ENCODE results near the gene AFP. TPM values are rescaled to one million over a fixed set of nuclear protein-coding genes. Genes with fewer than 3 reads are reported as not detected.

Gene AFP
- total RNA-seq, 1 experiment from 2014 or later: 1.8 TPM

DNA sequence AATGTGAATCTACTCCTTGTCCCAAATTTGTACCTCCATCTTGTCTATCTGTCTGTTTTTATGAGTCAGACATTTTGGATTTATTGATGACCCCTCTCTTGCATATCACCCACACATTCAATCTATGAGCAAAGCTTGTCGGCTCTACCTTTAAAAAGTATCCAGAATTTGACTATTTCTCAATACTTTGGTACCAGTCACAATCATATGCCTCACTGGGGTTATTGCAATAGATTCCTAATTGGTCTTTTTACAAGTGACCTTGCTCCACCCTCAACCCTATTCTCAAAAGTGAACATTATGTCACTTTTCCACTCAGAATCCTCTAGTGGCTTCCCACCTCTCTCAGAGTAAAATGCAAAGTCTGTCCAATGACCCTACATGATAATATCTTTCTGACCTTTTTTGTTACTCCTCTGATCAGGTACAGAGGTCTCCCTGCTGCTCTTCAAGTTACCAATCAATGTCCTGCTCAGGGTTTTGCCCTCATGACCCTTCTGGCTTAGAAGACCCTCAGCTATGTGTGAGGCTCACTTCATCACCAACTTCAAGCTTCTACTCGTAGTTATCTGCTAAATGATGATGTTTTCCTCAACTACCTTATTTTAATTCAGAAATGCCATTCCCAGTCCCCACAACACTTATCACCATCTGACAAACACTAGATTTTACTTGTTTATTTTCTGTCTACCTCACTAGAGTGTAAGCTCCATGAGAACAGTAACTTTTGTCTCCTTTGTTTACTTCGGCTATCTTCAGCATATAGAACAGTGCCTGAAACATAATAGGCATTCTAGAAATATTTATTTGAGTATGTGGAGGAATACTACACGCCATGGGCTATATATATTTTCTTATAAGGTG lies 22.4 kb downstream of the AFP start:
- DNase-seq (ENCODE audit: low read depth): no peak

DNA sequence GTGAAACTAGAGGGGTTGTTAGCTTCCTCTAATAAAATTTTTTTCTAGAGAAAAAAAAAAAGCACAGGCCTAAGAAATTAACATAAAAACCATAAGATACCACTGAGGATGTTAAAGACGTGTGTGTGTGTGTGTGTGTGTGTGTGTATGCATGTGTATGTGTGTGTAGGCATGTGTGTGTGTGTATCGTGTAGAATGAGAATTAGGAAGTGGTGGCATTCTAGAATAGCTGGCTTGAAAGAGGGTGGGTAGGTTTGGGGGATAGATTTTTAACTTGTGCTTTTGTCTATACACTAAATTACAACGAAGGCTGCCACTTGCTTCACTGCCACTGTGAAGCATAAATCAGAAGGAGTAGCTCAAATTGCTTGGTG lies 23.0 kb downstream of the AFP start:
- DNase-seq (ENCODE audit: low read depth): no peak

DNA sequence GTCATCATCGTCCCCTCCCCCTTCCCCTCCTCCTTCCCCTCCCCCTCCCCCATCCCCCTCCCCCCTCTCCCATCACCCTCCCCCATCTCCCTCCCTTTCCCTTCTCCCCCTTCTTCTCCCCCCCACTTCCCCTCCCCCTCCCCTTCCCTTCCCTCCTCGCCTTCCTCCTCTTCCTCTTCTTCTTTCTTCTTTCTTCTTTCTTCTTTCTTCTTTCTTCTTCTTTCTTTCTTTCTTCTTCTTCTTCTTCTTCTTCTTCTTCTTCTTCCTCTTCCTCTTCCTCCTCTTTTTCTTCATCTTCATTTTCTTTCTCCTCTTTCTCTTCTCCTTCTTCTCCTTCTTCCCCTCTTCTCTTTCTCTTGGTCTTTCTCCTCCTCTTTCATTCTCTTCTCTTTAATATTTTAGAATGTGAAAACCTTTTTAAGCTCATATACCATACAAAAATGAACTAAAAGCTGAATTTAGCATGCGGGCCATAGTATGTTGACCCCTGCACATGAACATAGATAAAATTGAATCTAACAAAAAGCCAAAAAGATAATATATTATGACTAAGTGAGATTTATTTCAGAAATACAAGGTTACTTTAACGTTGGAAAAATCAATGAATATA lies 25.0 kb downstream of the AFP start:
- no peak for DNase-seq (ENCODE audit: low read depth)

DNA sequence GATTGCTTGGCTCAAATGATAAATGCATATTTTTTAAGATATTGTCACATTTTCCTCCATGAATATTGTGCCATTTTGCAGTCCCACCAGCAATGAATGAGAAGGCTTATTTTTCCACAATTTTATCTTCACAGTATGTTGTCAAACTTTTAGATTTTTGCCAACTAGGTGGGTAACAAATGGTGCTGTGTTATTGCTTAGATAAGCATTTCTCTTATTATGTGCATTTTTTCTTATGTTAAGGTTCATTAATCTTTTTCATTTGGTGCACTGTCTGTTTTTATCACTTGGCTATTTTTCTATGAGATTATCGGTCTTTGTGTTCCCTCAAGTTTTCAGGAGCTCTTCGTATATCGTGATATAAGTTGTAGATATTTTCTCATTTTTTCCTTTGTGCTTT lies 32.1 kb downstream of the AFP start:
- DNase-seq (ENCODE audit: low read depth): no peak

DNA sequence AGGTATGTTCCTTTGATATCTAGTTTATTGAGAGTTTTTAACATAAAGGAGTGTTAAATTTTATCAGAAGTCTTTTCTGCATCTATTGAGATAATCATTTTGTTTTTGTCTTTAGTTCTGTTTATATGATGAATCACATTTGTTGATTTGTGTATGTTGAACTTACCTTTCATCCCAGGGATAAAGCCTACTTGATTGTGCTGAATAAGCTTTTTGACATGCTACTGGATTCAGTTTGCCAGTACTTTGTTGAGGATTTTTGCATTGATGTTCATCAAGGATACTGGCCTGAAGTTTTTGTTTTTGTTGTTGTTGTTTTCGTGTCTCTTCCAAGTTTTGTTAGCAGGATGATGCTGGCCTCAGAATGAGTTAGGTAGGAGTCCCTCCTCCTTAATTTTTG lies 34.7 kb downstream of the AFP start:
- DNase-seq (ENCODE audit: low read depth): no peak

DNA sequence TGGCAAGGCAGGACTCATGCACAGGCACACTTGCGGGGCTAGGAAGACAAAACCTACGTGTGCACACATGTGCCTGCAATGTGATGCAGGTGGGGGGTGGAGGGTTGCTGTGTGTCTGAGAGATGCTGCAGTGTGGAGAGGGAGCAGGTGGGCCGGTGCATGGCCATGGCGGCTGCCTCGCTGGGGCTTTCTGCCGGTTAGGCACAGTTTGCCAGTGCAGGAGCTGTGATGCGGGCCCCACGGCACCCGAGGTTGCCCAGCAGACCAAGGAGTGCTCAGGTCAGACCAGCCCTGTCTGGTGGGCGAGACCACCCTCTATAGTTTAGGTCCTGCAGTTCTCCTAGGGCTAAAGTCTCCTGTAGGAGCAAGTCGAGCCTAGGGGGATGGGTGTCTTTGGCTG lies 41.2 kb downstream of the AFP start:
- no peak for DNase-seq (ENCODE audit: low read depth)

DNA sequence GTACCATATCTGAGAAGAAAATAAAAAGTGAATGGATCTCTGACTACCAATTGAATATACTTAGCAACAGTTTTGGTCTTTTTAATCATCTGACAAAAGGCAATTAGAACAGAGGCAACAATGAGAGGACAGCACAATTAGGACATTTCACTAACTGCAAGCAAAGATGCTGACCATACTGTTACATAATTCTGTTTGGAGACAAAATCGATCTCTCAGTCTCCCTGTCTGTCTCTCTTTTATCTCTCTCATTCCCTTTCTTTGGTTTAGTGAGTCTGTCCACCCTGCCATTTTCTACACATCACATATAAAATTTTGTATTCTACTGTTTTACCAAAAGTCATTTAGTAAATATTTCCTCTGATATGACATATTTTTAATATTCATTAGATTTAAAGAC lies 43.3 kb downstream of the AFP start:
- DNase-seq (ENCODE audit: low read depth): no peak

DNA sequence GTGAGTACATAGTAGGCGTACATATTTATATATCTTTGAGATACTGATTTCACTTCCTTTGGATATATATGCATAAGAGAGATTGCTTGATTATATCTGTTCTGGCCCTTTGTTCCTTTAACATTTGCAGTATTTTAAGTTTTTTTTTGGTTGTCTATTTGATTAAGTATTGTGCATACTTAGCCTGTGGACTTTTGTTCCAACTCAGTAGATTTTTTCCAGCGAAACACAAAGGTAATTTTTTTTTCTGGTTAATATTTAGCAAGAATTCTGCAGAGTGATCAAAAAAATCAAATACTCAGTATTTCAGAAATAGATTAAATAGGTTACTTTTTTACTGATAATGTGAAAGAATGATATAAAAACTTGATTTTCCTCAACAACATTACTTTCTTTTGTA lies 45.3 kb downstream of the AFP start, which contains the start of gene AFM:
Gene AFM (plus strand): TSS at position 388 of the 400 bp plus-strand sequence. CDS start 31 bp downstream, outside the sequence.
- DNase-seq (ENCODE audit: low read depth): no peak

DNA sequence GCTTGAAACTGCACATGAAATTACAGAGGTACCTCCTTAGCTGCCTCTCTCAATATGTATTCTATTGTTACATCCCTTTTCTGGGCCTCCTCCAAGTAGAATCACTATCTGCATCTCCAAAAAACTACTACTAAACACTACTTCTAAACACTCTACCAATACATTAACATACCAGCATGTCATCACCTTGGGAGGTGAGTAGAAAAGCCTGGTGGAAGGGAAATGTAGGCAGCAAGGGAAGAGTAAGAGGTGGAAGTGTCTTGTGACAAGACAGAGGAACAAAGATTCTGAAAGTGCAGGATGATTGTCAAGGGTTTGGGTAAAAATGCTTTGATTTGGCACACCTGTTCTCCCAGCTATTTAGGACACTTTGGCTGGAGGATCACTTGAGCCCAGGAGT lies 49.1 kb downstream of the AFP start:
- DNase-seq (ENCODE audit: low read depth): no peak

DNA sequence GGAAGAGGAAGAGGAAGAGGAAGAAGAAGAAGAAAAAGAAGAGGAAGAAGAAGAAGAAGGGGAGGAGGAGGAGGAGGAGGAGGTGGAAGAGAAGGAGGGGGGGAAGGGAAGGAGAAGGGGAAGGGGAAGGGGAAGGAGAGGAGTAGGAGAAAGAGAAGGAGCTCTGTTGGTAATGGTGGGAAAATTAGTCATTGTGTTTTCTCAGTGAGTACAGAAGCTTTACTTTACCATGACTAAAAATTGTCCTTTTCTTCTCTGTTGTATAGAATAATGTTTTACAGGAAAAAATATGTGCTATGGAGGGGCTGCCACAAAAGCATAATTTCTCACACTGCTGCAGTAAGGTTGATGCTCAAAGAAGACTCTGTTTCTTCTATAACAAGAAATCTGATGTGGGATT lies 49.6 kb downstream of the AFP start:
- no peak for DNase-seq (ENCODE audit: low read depth)

DNA sequence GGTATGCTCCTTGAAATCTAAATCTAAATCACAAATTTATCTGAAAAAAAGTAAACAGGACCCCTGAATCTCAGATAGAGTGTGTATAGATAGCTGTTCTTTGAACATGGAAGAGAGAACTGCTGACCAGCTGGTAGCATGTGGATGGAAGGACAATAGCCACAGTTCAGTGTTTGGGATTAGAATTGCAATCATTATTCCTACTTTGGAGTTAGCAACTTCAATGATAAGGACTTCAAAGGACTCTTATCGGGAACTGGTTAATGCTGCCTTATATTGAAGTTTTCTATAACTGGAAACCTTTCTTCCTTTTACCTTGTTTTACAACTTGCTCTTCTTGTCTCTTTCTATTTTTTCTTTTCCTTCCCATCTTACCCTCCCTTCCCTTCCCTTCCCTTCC lies 50.5 kb downstream of the AFP start:
- no peak for DNase-seq (ENCODE audit: low read depth)

DNA sequence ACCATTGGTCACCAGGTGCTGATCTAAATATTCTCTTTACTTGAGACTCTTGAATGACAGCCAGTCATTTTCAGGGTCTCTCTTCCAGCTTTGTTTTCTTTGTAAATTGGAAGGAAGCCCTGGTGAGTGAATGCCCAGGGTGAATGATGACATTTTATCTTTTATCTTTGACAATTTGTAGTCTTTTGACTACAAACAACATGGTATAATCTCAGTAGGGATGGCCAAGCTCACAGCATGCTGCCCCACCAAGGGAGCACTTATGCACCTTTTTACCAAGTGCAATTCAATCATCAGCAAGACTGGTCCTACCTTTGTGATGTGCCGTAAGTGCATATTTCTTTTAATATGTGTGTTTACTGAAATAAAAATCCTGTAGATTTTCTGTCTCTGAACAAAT lies 51.2 kb downstream of the AFP start:
- DNase-seq (ENCODE audit: low read depth): no peak

DNA sequence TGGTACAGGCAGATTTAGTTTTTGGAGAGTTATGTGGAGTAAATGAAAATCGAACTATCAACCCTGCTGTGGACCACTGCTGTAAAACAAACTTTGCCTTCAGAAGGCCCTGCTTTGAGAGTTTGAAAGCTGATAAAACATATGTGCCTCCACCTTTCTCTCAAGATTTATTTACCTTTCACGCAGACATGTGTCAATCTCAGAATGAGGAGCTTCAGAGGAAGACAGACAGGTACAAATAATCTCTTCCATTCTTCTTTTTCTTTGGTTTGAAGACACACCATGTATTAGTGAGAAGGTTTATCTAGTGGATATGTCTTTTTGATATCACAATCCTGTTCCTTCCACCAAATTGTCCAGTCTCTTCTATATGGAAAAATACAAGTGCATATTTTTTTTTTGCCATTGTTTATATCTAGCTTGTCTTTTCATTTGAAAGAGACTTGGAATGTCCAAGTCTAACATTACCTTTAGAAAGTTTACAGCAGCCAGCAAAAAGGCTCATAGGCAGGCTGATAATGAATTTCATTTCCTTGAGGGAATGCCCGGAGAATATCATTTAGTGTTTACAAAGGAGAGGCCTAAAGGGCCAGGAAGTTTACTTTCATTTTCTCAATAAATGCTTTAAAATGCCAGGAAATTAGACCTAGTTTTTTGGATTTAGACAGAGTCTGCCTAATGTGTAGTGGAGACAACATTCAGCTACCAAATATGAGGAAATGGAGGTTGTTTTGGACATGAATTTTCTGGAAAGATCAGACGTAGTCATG lies 64.2 kb downstream of the AFP start:
- DNase-seq (ENCODE audit: low read depth): no peak

DNA sequence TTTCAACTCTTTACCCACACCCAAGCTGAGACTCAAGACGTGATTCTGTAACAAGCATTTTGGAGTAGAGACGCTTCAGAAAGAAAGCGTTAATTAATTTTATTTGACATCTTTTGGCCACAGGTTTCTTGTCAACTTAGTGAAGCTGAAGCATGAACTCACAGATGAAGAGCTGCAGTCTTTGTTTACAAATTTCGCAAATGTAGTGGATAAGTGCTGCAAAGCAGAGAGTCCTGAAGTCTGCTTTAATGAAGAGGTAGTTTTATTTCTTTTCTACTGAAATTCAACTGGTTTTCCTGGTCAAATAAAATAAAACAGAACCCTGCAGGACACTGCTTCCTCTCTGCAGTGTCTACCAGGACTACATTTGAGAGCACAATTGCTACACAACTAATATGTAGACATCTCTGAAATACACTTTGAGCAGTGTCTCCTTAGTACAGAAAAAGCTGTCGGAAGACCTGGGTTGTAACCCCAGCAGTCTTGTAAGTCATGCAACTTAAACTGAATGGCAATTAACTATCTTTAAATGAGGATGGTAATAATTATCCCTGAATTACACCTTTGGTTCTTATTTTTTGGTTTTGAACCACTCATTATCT lies 65.7 kb downstream of the AFP start:
- DNase-seq (ENCODE audit: low read depth): no peak

DNA sequence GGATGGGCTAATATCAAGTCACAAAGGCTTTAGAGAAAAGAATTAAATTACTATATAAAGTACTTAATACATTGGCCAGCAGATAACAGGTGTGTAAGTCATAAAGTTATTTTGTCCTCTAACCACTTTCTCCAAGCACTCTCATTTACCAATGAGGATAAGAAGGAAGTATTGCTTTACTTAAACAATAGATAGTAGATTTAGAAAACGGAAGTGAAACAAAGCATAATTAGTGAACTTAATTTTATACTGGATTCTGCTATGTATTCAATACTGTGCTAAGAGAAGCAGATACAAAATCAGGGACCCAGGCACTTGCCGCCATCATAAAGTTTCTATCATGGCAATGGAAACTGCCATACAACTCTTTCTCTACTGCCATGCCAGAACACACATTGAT lies 69.5 kb downstream of the AFP start:
- no peak for DNase-seq (ENCODE audit: low read depth)

Other genes starting within 250 kb of the AFP start
- 39.7 and 42.4 TPM in 2 replicates for gene ANKRD17, start 177.4 kb upstream of the AFP start, total RNA-seq (2014; rRNA removed; shearing (Covaris generic))
- gene ALB, start 31.9 kb upstream of the AFP start, total RNA-seq (2014; rRNA removed; shearing (Covaris generic)): 1.1 TPM in 1 of 2 replicates, not detected in the other
- not detected in 2 replicates for gene AFM, start 45.5 kb downstream of the AFP start, total RNA-seq (2014; rRNA removed; shearing (Covaris generic))
- gene RASSF6, start 184.2 kb downstream of the AFP start, total RNA-seq (2014; rRNA removed; shearing (Covaris generic)): not detected in 2 replicates

Data from HT1080 (cell line).